Cardiac fibroblast (primary cell): ENCODE results near the gene TM9SF3.

ENCODE experiments used
- DNase-seq, 2 donors: peaks; one replicate each; pipeline versions ENCODE4 v3.0.0 to v3.0.0-alpha.2; 2010; ENCODE audit warnings: low read depth in 2 of 2
- H3K4me3 ChIP-seq, 2 donors: replicated peaks in 1 of 2; 1 replicate in 1 of 2; 2 replicates in 1 of 2; pipeline ENCODE4 v1.5.1; 2011; ENCODE audit warnings: low read depth in 2 of 2, low read length in 2 of 2, mild to moderate bottlenecking in 2 of 2, moderate library complexity in 1 of 2
- TF ChIP-seq, protein P1 (sequence below): IDR thresholded peaks from one replicate; pipeline ENCODE4 v1.5.1; 2011; ENCODE audit warnings: low read depth, mild to moderate bottlenecking, low read length, inconsistent platforms

The TM9SF3 gene

DNA sequence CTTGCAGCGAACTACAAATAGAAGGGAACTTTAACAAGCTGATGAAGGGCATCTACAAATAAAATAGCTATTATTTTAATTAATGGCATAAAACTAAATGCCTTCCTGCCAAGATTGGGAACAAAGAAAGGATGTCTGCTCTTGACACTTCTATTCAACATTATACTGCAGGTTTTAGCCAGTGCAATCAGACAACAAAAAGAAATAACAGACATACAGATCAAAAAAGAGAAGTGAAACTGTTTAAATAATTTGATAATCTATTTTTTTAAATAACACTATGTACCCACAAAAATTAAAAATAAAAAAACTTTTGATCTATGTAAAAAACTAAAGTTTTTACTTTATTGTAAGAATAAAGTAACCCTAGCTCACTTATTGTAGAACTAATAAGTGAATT, 50.7 kb downstream of the TM9SF3 start:
- H3K4me3 ChIP-seq, result no peak overlapping the region
- TF ChIP-seq, protein P1, sequence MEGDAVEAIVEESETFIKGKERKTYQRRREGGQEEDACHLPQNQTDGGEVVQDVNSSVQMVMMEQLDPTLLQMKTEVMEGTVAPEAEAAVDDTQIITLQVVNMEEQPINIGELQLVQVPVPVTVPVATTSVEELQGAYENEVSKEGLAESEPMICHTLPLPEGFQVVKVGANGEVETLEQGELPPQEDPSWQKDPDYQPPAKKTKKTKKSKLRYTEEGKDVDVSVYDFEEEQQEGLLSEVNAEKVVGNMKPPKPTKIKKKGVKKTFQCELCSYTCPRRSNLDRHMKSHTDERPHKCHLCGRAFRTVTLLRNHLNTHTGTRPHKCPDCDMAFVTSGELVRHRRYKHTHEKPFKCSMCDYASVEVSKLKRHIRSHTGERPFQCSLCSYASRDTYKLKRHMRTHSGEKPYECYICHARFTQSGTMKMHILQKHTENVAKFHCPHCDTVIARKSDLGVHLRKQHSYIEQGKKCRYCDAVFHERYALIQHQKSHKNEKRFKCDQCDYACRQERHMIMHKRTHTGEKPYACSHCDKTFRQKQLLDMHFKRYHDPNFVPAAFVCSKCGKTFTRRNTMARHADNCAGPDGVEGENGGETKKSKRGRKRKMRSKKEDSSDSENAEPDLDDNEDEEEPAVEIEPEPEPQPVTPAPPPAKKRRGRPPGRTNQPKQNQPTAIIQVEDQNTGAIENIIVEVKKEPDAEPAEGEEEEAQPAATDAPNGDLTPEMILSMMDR, result no peak
- DNase-seq, result no peak

DNA sequence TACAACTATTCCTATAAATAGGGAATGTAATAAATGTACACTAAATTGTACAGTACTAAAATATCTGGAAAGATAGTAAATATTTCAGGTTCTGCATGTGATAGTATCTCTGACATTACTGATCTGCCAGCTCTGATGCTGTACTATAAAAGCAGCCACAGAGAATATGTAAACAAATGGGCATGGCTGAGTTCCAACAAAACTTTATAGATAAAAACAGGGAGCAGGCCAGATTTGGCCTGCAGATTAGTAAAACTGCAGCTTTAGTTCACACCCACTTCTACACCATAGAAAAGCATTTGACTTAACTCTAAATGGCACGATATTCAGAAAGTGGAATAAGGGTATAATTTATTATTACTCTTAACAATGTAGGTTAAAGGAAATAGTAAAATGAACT, 54.3 kb downstream of the TM9SF3 start:
- peak in 1 of 2 donors; percentile 39 for DNase-seq
- TF ChIP-seq, protein P1, result no peak
- H3K4me3 ChIP-seq, result no peak overlapping the region

DNA sequence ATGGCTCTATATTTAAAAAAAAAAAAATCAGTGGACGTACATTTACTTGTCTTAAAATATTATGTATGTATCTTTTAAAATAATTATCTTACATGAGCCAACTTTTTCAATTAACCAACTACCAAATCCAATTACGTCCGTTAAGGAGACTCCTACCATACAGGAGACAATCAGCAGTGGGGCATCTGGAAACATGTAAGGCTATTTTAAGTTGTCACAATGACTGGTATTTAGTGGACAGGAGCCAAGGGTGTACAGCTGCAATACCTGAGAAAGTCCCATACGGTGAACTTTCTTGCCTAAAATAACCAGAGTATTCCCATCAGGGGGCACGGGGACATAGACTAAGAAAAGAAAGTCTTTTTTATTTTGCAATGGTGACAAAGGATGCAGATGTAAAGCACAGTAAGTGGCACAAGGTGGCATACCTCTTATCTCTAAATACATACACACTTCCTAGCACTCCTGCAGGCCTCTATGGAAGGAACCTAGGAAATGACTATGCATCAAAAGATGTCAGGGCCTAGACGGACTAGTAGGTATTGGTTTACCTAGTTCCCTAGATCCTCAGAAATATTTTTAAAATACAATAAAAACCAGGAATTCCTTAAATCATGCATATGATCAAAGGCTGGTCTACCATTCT, 57.1 kb downstream of the TM9SF3 start:
- TF ChIP-seq, protein P1, result no peak
- no peak overlapping the region for H3K4me3 ChIP-seq
- DNase-seq, result no peak

DNA sequence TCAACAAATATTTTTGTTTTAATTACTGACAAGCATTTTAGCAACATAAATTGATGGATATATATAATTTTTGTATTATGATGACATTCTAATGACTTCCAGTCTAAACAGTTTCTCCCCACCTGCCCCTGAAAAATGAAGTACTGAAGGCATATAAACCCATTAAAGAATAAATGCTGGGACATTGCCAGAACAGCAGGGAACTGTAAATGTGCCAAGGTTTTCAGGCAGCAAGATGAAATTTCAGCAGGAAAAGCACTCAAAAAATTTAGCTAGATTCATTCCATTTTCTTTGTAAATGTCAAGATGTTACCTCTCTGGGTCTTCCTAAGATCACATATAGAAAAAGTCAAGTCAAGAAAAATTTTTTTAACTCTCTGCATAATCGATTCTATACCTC, 62.1 kb downstream of the TM9SF3 start:
- no peak overlapping the region for H3K4me3 ChIP-seq
- peak in 1 of 2 donors; percentile 7 for DNase-seq
- TF ChIP-seq, protein P1, result no peak

DNA sequence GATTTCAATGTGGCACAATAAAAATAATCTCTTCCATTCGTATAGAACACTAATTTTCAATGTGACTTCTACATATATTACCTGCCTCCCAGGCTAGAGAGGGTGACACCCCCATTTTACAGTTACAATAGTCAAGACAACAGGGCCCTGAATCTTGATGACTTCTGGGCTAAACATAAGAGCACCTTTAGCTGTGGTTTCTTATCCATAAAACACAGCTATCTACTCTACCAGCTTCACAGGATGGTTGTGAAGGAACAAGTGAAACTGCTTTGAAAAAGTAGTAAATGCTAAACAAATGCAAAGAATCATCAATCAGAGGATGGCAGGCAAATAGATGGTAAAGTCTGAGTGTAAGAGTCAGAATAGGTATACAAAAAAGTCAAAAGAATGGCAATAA, 69.5 kb downstream of the TM9SF3 start:
- no peak overlapping the region for H3K4me3 ChIP-seq
- DNase-seq, result no peak
- TF ChIP-seq, protein P1, result no peak

DNA sequence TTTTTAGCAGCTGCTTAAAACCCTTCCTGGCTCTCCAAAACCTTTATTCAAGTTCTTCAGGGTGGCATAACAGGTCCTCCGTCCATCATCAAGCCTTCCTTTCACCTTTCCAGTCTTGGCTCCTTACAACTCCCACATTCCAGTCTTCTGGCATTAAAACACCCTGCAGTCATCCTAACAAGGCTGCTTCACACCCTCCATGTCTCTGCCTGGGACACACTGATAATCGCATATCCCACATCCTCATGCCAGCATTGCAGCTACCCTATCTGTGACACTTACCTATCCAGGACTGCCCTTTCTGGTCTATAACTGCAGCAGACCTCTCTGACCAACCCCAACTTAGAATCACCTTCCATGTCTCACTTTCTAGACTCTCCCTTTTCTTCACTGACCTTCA, 70.5 kb downstream of the TM9SF3 start:
- H3K4me3 ChIP-seq, result no peak overlapping the region
- TF ChIP-seq, protein P1, result no peak
- DNase-seq, result no peak
